Endothelial cell of umbilical vein (primary cell): ENCODE measurements around the gene GLI3.

Experiments
- EZH2 ChIP-seq: IDR thresholded peaks from 2 replicates; pipeline ENCODE4 v1.6.1; 2012; ENCODE audit warnings: borderline replicate concordance, low read depth, mild to moderate bottlenecking, moderate library complexity, low read length, inconsistent platforms; ENCODE audit not compliant: severe bottlenecking
- FOS ChIP-seq: IDR thresholded peaks from 2 replicates; pipeline ENCODE4 v1.6.1; 2011; ENCODE audit warnings: mild to moderate bottlenecking, low read length, moderate library complexity, borderline replicate concordance; ENCODE audit not compliant: insufficient read depth
- GATA2 ChIP-seq: IDR thresholded peaks from 2 replicates; pipeline ENCODE4 v1.7.0; 2011; ENCODE audit warnings: low read depth, mild to moderate bottlenecking, moderate library complexity, mixed read lengths, low read length; ENCODE audit not compliant: insufficient read length, insufficient read depth
- POLR2A ChIP-seq: IDR thresholded peaks from 2 replicates; pipeline ENCODE4 v1.6.1; 2012; ENCODE audit warnings: low read depth, mild to moderate bottlenecking, control low read depth, low read length
- POLR2AphosphoS5 ChIP-seq: IDR thresholded peaks from 2 replicates; pipeline ENCODE4 v1.6.1; 2012; ENCODE audit warnings: low read depth, mild to moderate bottlenecking, control low read depth, low read length, moderate library complexity; ENCODE audit not compliant: insufficient read depth
- TF ChIP-seq, protein P1 (sequence below), 2 donors: IDR thresholded peaks; 1 replicate in 1 of 2; 2 replicates in 1 of 2; pipeline ENCODE4 v1.5.1; 2011; ENCODE audit warnings: low read length in 2 of 2, mild to moderate bottlenecking in 2 of 2, moderate library complexity in 2 of 2, control low read depth in 1 of 2, inconsistent platforms in 1 of 2, low read depth in 1 of 2; ENCODE audit not compliant: insufficient read depth in 1 of 2; ENCODE audit errors: extremely low read depth in 1 of 2
- TF ChIP-seq, protein P2 (sequence below): IDR thresholded peaks from 2 replicates; pipeline ENCODE4 v1.6.1; 2011; ENCODE audit not compliant: insufficient read depth, insufficient read length

DNA sequence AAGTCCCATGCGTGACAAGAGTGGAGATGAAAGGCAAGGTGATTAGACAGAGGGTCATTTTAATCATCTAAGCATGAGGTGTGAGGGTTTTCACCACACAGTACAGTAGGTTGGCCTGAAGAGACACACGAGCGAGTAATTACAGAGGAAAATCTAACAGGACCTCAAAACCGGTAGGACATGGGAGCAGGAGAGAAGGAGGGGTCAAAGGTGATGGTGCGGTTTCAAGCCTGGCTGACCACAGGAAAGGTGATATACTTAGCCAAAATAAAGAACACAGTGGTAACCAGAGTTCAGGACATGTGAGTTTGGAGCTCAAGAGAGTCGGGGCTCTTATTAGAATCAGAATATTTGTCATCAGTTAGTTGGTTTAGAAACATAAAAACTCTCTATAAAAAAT is 20.0 kb downstream of the GLI3 start:
- TF ChIP-seq GATA2 (no peak), POLR2A (no peak), EZH2 (no peak), POLR2AphosphoS5 (no peak), FOS (no peak)
- TF ChIP-seq, protein P1, sequence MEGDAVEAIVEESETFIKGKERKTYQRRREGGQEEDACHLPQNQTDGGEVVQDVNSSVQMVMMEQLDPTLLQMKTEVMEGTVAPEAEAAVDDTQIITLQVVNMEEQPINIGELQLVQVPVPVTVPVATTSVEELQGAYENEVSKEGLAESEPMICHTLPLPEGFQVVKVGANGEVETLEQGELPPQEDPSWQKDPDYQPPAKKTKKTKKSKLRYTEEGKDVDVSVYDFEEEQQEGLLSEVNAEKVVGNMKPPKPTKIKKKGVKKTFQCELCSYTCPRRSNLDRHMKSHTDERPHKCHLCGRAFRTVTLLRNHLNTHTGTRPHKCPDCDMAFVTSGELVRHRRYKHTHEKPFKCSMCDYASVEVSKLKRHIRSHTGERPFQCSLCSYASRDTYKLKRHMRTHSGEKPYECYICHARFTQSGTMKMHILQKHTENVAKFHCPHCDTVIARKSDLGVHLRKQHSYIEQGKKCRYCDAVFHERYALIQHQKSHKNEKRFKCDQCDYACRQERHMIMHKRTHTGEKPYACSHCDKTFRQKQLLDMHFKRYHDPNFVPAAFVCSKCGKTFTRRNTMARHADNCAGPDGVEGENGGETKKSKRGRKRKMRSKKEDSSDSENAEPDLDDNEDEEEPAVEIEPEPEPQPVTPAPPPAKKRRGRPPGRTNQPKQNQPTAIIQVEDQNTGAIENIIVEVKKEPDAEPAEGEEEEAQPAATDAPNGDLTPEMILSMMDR (IDR thresholded peaks at IDR 0.05; ENCODE audit: extremely low read depth in 1 of 2, insufficient read depth in 1 of 2, low read depth in 1 of 2, low read length in 2 of 2): no peak
- TF ChIP-seq, protein P2, sequence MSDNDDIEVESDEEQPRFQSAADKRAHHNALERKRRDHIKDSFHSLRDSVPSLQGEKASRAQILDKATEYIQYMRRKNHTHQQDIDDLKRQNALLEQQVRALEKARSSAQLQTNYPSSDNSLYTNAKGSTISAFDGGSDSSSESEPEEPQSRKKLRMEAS: no peak
